ENCODE data around the gene CNN3. TPM values are rescaled to one million over a fixed set of nuclear protein-coding genes. Genes with fewer than 3 reads are reported as not detected.

Gene CNN3
- total RNA-seq, 4 donors from 2014 or later: 11.9 to 21.8 (median 16.1) TPM

DNA sequence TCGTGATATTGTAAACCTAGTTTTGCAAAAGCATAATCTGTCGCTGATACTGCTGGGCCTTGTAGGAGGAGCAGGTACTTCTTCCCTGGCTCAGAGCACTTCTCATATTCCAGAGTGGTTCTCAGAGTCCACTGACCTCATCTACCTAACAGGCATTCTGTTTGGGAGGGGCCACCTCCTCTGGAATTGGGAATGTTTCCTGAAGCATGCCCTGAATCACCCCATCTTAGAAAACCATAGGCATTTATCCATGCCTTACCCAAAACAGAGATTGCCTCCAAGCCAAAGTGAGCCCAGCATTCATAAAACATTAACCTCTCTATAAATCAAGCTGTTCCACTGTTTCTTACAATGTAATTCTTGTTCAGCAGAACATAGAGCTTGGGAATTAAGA lies 71.6 kb downstream of the CNN3 start:
- no peak overlapping the region for H3K4me3 ChIP-seq
- intact Hi-C loops (cut with DNase I; ENCODE audit: low total_unique reads): no loop called here
- H3K27ac ChIP-seq: no peak overlapping the region
- no peak for ATAC-seq
- H3K4me1 ChIP-seq: peaks cover 0 to 9% of the 10 kb centered on the region in 2 donors
- H3K36me3 ChIP-seq: no peaks in the 10 kb centered on the region
- H3K27me3 ChIP-seq: no peaks in the 10 kb centered on the region
- no peak for TF ChIP-seq CTCF (IDR thresholded peaks at IDR 0.05 in 4 of 5, conservative IDR thresholded peaks at IDR 0.05 in 1 of 5)
- TF ChIP-seq POLR2A (IDR thresholded peaks at IDR 0.05): no peak
- in situ Hi-C loops (cut with MboI; ENCODE audit: low sequenced_read_pairs in 4 of 4): loop anchor here in 3 of 4 donors (5.0 to 25.0 kb wide), 2 partner anchors 187 to 382 kb away; partner anchors contain the start of gene RWDD3 (in 3 of the 3)
- H3K9me3 ChIP-seq: no peaks in the 10 kb centered on the region
- no peak for DNase-seq

DNA sequence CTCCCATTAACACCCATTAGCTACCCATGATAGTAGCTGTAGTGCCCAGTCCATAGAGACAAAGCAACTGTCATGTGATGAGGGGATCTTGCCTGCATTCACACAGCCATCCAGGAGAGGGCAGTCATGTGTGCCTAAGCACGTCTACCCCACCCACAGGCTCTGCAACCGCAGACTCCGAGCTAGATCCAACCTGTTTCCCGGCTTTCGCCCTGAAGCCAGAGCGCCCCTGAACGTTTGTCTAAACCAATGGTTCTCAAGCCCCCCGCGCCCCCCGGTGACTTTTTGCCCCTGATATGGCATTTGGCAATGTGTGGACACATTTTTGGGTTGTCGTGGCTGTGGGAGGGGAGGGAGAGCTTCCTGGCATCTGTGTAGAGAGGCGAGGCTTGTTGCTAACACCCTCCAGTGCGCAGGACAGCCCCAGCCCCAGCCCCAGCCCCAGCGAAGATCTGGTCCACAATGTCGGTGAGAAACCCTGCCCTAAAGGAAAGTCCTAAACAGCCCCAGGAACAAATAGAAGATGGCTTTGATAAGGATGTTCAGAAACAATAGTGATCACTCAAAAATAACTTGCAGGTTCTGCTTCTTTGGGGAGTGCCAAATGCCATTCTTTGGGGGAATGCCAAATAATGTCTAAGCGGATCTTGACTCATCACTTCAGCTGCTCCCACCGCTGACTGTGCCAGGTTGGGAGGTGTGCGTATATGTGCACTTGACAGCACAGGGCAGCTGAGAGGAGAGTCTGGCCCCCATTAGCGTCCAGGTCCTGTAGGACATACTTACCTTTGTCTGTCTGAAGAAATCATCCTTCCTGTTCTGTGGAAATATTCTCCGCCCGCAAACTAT lies 72.2 kb downstream of the CNN3 start:
- peak; percentile 93 to 97 for ATAC-seq
- Histone ChIP-seq H3K27me3 (no peaks in the 10 kb centered on the region), H3K4me1 (peaks cover 0 to 9% of the 10 kb centered on the region in 2 donors), H3K36me3 (no peaks in the 10 kb centered on the region), H3K4me3 (peak overlapping the region; percentile 49 to 67 (median 52)), H3K27ac (peak overlapping the region; percentile 39 to 67 (median 47)), H3K9me3 (no peaks in the 10 kb centered on the region)
- TF ChIP-seq CTCF (IDR thresholded peaks at IDR 0.05 in 4 of 5, conservative IDR thresholded peaks at IDR 0.05 in 1 of 5) (peak; percentile 80 to 89 (median 82)), POLR2A (IDR thresholded peaks at IDR 0.05) (no peak)
- DNase-seq: peak; percentile 66 to 76
- intact Hi-C loops (cut with DNase I; ENCODE audit: low total_unique reads): loop anchor here (1.0 to 5.0 kb wide), 2 partner anchors 189 to 378 kb away; partner anchors contain the start of gene RWDD3
- in situ Hi-C loops (cut with MboI; ENCODE audit: low sequenced_read_pairs in 4 of 4): loop anchor here (5.0 to 25.0 kb wide), 2 partner anchors 188 to 383 kb away; partner anchors contain the start of gene RWDD3 (in 3 of the 4)

DNA sequence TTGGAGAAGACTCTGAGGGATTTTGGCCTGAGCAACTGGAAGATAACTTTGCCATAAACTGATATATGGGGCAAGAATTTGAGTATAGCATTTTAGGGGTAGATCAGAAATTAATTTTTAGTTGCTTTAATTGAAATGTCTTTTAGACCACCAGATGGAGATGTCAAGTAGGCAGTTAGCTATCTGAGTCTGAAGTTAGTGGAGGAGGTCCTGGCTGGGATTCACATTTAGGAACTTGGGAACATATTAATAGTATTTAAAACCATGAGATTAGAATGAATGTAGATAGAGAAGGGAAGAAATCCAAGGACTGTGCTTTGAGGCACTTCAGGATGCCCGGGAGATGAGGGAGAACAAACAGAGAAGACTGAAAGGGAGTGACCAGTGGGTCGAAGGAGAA lies 74.1 kb downstream of the CNN3 start:
- intact Hi-C loops (cut with DNase I; ENCODE audit: low total_unique reads): loop anchor here (5.0 kb wide), 1 partner anchor 380 kb away; the partner anchor contains the start of gene RWDD3
- Histone ChIP-seq H3K27me3 (no peaks in the 10 kb centered on the region), H3K27ac (no peak overlapping the region), H3K36me3 (no peaks in the 10 kb centered on the region), H3K4me3 (no peak overlapping the region), H3K4me1 (peaks cover 0 to 9% of the 10 kb centered on the region in 2 donors), H3K9me3 (no peaks in the 10 kb centered on the region)
- no peak for DNase-seq
- in situ Hi-C loops (cut with MboI; ENCODE audit: low sequenced_read_pairs in 4 of 4): loop anchor here (5.0 to 25.0 kb wide), 2 partner anchors 190 to 385 kb away; partner anchors contain the start of gene RWDD3 (in 3 of the 4)
- TF ChIP-seq CTCF (IDR thresholded peaks at IDR 0.05 in 4 of 5, conservative IDR thresholded peaks at IDR 0.05 in 1 of 5): no peak
- TF ChIP-seq POLR2A (IDR thresholded peaks at IDR 0.05): no peak
- no peak for ATAC-seq

DNA sequence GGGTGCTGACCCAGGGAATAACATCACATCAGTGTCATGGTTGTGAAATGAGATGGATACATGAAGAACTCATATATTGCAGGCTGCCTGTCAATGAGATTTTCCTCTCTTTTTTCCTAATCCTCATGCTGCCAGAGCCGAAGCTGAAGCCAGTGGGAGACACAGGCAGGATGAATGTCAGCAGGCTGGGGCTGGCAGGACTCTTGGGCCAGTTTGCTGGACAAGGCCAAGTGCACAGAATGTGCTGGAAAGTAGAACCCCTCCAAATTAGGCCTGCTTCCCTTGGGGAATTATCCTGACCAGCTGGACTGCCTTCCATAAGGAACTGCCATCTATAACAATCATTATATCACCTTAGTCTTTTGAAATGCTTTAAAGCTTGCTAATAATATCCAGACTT lies 75.3 kb downstream of the CNN3 start:
- Histone ChIP-seq H3K36me3 (no peaks in the 10 kb centered on the region), H3K9me3 (no peaks in the 10 kb centered on the region), H3K27ac (no peak overlapping the region), H3K4me1 (peaks cover 0 to 9% of the 10 kb centered on the region in 2 donors), H3K4me3 (no peak overlapping the region), H3K27me3 (no peaks in the 10 kb centered on the region)
- in situ Hi-C loops (cut with MboI; ENCODE audit: low sequenced_read_pairs in 4 of 4): loop anchor here (5.0 to 25.0 kb wide), 2 partner anchors 191 to 386 kb away; partner anchors contain the start of gene RWDD3 (in 3 of the 4)
- DNase-seq (no peak), ATAC-seq (no peak)
- TF ChIP-seq CTCF (IDR thresholded peaks at IDR 0.05 in 4 of 5, conservative IDR thresholded peaks at IDR 0.05 in 1 of 5) (no peak), POLR2A (IDR thresholded peaks at IDR 0.05) (no peak)
- intact Hi-C loops (cut with DNase I; ENCODE audit: low total_unique reads): loop anchor here (5.0 kb wide), 1 partner anchor 381 kb away; the partner anchor contains the start of gene RWDD3

Other genes starting within 250 kb of the CNN3 start
- under 1 TPM in 1 of 4 donors, not detected in 3; 0.19 TPM for gene SLC44A3, start 106.8 kb downstream of the CNN3 start, total RNA-seq
- gene ALG14, start 145.8 kb upstream of the CNN3 start, total RNA-seq: under 1 TPM; 0.24 to 0.97 (median 0.77) TPM
- gene TLCD4, start 190.2 kb upstream of the CNN3 start, total RNA-seq: 10 to 100 TPM in 3 of 4 donors, 1 to 10 TPM in 1; 9.8 to 12.1 (median 11.0) TPM